HepG2 (cell line): ENCODE data around the gene GSTM2. TPM values are rescaled to one million over a fixed set of nuclear protein-coding genes. Genes with fewer than 3 reads are reported as not detected.

Source experiments
- KIAA2018 ChIP-seq: sonication (generic); formaldehyde crosslinking; IDR thresholded peaks from 2 replicates; pipeline ENCODE4 v1.5.0; 2020; ENCODE audit warnings: mild to moderate bottlenecking, missing genetic modification reagents, borderline replicate concordance
- polyA plus RNA-seq, 8 experiments: library from polyadenylated mRNA; depleted of rRNA in 3 of 8; stranded (reverse) in 7 of 8; unstranded in 1 of 8; fragments of >200 nt; fragmentation: Illumina TruSeq in 4 of 8; extraction: Trizol in 4 of 8; gene quantifications; 2 replicates each; pipeline versions ENCODE4 v1.2.1 to v1.2.3, GENCODE V29; 2011 to 2016; ENCODE audit warnings: low read depth in 4 of 8, missing spikeins in 1 of 8, mixed read lengths in 1 of 8; ENCODE audit not compliant: insufficient read depth in 1 of 8
- total RNA-seq, 5 experiments: library from RNA; depleted of rRNA; stranded (reverse); fragments of >200 nt; fragmentation: Illumina TruSeq; extraction: Trizol; gene quantifications; 2 replicates each; pipeline ENCODE4 v1.2.3, GENCODE V29; 2016; ENCODE audit warnings: low read depth in 1 of 5

GSTM2 gene
- total and polyA plus RNA-seq, 2 of the 13 experiments (the other 11 are each of a cell fraction or from before 2014, with no cell fraction given): 7.0 to 15.0 TPM

DNA sequence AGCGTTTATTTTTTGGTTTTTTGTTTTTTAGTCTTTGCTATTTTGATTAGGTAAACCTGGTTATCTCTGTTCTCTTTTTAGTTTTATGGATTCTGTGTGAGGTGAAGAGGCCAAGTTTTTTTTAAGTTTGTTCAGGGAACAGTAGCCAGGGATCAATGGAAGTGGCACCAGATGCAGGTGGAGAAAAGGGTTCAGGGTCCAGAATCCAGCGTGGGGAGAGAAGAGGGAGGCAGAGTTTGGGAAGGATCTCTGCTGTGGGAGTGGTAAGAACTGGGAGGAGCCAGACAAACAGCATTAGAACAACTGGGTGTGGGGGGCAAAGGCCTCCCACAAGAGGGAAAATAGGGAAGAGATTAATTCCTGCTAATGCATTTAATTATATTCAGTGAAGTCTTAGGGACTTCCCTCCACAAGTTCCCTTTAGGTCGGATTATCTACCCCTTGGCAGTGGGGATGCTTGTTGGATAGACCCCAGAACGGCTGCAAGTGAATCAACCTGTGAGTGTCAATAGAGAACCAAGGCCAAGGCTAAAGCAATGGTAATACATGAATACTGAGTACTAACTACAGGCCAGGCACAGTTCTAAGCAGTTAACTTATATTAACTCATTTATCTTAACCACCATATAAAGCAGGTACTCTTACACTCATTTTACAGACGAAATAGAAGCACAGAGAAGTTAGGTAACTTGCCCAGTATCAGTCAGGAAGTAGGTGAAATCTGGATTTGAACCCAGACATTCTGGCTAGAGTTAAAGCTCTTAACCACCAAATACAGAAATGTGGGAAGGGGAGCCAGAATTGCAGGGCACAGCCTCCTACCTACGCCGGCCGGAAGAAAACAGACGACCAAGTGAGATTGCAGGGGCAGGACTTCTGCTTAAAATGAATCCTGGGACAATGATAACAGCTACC lies 48.9 kb upstream of the GSTM2 start (continued):
- TF ChIP-seq KIAA2018: no peak
